K562 (cell line): Measurements from ENCODE around the gene GP1BB. TPM values are rescaled to one million over a fixed set of nuclear protein-coding genes. Genes with fewer than 3 reads are reported as not detected.

Experiments
- ATAC-seq: fragments of 200-7000 bp; cut with Tn5 transposase; 3 replicates; pipeline ENCODE4 v1.9.1; 2020; ENCODE audit warnings: moderate library complexity
- BruUV-seq: library from RNA; stranded (reverse); fragments of 400-500 nt; replicated peaks from 2 replicates; lab custom pipeline; 2021; lab: Mats Ljungman, UMichigan
- CTCF ChIA-PET: fragments of 300-600 bp; formaldehyde crosslinking; extraction: SDS; loops from one replicate; lab custom pipeline; 2021; ENCODE audit warnings: low intra/inter-chr PET ratio; lab: Yijun Ruan, JAX
- POLR2A ChIA-PET: fragments of 300-600, 350-650 bp; sonication (Branson Sonifier 250); formaldehyde crosslinking; extraction: SDS; loops from one replicate; lab custom pipeline; 2021; ENCODE audit warnings: antibody characterized with exemption, inconsistent platforms; lab: Yijun Ruan, JAX
- DNase-seq, 4 experiments: peaks; one replicate each; pipeline versions ENCODE4 v3.0.0 to v3.0.0-alpha.2; 2011 to 2018; ENCODE audit warnings: low spot score in 3 of 4, mixed read lengths in 3 of 4; ENCODE audit errors: extremely low read depth in 1 of 4
- FAIRE-seq: peaks from 2 replicates; lab custom pipeline; 2011; peaks lifted over from hg19 to GRCh38; lab: Jason Lieb, UNC
- H2AFZ ChIP-seq: 2 replicates; pipeline ENCODE4 v1.6.0; 2011; ENCODE audit warnings: low read depth, low read length, control low read depth, inconsistent platforms
- H3K27ac ChIP-seq: fragments of 200-600 bp; 3 replicates; pipeline ENCODE4 v1.8.0; 2011; ENCODE audit warnings: low read depth, mild to moderate bottlenecking, control low read depth, inconsistent platforms, low read length, moderate library complexity, mixed read lengths; ENCODE audit errors: extremely low read depth
- H3K27me3 ChIP-seq, 2 experiments: fragments of 300-600 bp in 1 of 2; 2 replicates in 1 of 2; 3 replicates in 1 of 2; pipeline versions ENCODE4 v1.6.0 to v1.8.0; 2011; ENCODE audit warnings: inconsistent platforms in 2 of 2, low read length in 2 of 2, mild to moderate bottlenecking in 1 of 2, mixed read lengths in 1 of 2, moderate library complexity in 1 of 2; ENCODE audit not compliant: control insufficient read depth in 2 of 2, insufficient read depth in 2 of 2
- H3K36me3 ChIP-seq: fragments of 300-600 bp; 3 replicates; pipeline ENCODE4 v1.8.0; 2011; ENCODE audit warnings: mild to moderate bottlenecking, low read length, inconsistent platforms; ENCODE audit not compliant: control insufficient read depth, insufficient read depth
- H3K4me1 ChIP-seq, 2 experiments: fragments of 200-600 bp in 1 of 2; replicated peaks in 1 of 2; 2 replicates in 1 of 2; 3 replicates in 1 of 2; pipeline versions ENCODE4 v1.5.1 to v1.8.0; 2011; ENCODE audit warnings: inconsistent platforms in 2 of 2, low read length in 2 of 2, mild to moderate bottlenecking in 1 of 2, mixed read lengths in 1 of 2, moderate library complexity in 1 of 2; ENCODE audit not compliant: control insufficient read depth in 2 of 2, insufficient read depth in 2 of 2
- H3K4me2 ChIP-seq: 2 replicates; pipeline ENCODE4 v1.6.1; 2011; ENCODE audit warnings: low read length, control low read depth, inconsistent platforms, mixed read lengths; ENCODE audit not compliant: insufficient read depth
- H3K4me3 ChIP-seq: fragments of 200-600 bp; sonication (generic), shearing (Covaris generic); 2 replicates; pipeline ENCODE4 v1.5.1; 2016; ENCODE audit warnings: control low read depth, inconsistent platforms
- H3K79me2 ChIP-seq: fragments of 200-600 bp; 3 replicates; pipeline ENCODE4 v1.8.0; 2011; ENCODE audit warnings: low read length, inconsistent platforms; ENCODE audit not compliant: control insufficient read depth, insufficient read depth
- H3K9ac ChIP-seq, 2 experiments: 2 replicates each; pipeline versions ENCODE4 v1.6.0 to v1.6.1; 2011; ENCODE audit warnings: low read depth in 2 of 2, low read length in 2 of 2, control low read depth in 1 of 2, inconsistent platforms in 1 of 2, mild to moderate bottlenecking in 1 of 2, mixed read lengths in 1 of 2; ENCODE audit not compliant: insufficient read depth in 1 of 2
- H3K9me1 ChIP-seq: one replicate; pipeline ENCODE4 v1.6.0; 2011; ENCODE audit warnings: inconsistent platforms, mild to moderate bottlenecking, low read length, moderate library complexity; ENCODE audit not compliant: control insufficient read depth, insufficient read depth
- H3K9me3 ChIP-seq: replicated peaks from 2 replicates; pipeline ENCODE4 v1.5.1; 2011; ENCODE audit warnings: low read depth, low read length, inconsistent platforms; ENCODE audit not compliant: control insufficient read depth, insufficient read depth
- H4K20me1 ChIP-seq: replicated peaks from 2 replicates; pipeline ENCODE4 v1.6.1; 2011; ENCODE audit warnings: low read length, inconsistent platforms, mixed read lengths; ENCODE audit not compliant: control insufficient read depth, insufficient read depth
- BHLHE40 ChIP-seq: IDR thresholded peaks from 2 replicates; pipeline ENCODE4 v1.6.1; 2011; ENCODE audit warnings: low read length, improper control_type of control experiment
- CEBPB ChIP-seq: fragments of 450-650 bp; IDR thresholded peaks from 2 replicates; pipeline ENCODE4 v1.6.1; 2016; ENCODE audit warnings: missing genetic modification characterization, missing compliant biosample characterization
- CHD2 ChIP-seq: IDR thresholded peaks from 2 replicates; pipeline ENCODE4 v1.6.1; 2011; ENCODE audit warnings: low read depth, low read length
- E2F1 ChIP-seq: sonication (generic); formaldehyde crosslinking; IDR thresholded peaks from 2 replicates; pipeline ENCODE4 v1.8.1; 2023; ENCODE audit warnings: mild to moderate bottlenecking, missing genetic modification reagents, moderate library complexity
- EGR1 ChIP-seq: fragments of 450-650 bp; conservative IDR thresholded peaks from 2 replicates; pipeline ENCODE4 v1.6.1; 2017; ENCODE audit warnings: mild to moderate bottlenecking
- EWSR1 ChIP-seq: fragments of 450-650 bp; IDR thresholded peaks from 2 replicates; pipeline ENCODE4 v1.6.1; 2018; ENCODE audit warnings: borderline replicate concordance, mild to moderate bottlenecking, low read depth, moderate library complexity; ENCODE audit not compliant: partially characterized antibody
- GATAD2A ChIP-seq: fragments of 450-650 bp; IDR thresholded peaks from 2 replicates; pipeline ENCODE4 v1.6.1; 2017
- MLX ChIP-seq, 2 experiments: fragments of 450-650 bp in 1 of 2; sonication (generic) in 1 of 2; formaldehyde crosslinking; conservative IDR thresholded peaks; 2 replicates each; pipeline versions ENCODE4 v1.4.0 to v1.8.1; 2020 to 2022; ENCODE audit warnings: mild to moderate bottlenecking in 1 of 2, missing genetic modification reagents in 1 of 2
- PHF20 ChIP-seq: fragments of 450-650 bp; IDR thresholded peaks from 2 replicates; pipeline ENCODE4 v1.6.1; 2018; ENCODE audit not compliant: partially characterized antibody
- PHF21A ChIP-seq: fragments of 450-650 bp; IDR thresholded peaks from 2 replicates; pipeline ENCODE4 v1.6.1; 2017; ENCODE audit warnings: low read depth, borderline replicate concordance
- SIN3A ChIP-seq, 2 experiments: fragments of 150-350 bp in 1 of 2; IDR thresholded peaks; 2 replicates each; pipeline ENCODE4 v1.6.1; 2011 to 2016; ENCODE audit warnings: borderline replicate concordance in 2 of 2, low read depth in 2 of 2, low read length in 2 of 2, mild to moderate bottlenecking in 2 of 2, moderate library complexity in 2 of 2; ENCODE audit not compliant: control insufficient read depth in 1 of 2
- SMARCA5 ChIP-seq: fragments of 450-650 bp; IDR thresholded peaks from 2 replicates; pipeline ENCODE4 v1.6.1; 2016
- SP2 ChIP-seq: IDR thresholded peaks from 2 replicates; pipeline ENCODE4 v1.6.1; 2011; ENCODE audit warnings: mild to moderate bottlenecking, low read depth, low read length, moderate library complexity; ENCODE audit not compliant: poor library complexity, severe bottlenecking; ENCODE audit errors: extremely low read depth
- YY1 ChIP-seq, 3 experiments: IDR thresholded peaks; 2 replicates each; pipeline ENCODE4 v1.6.1; 2011; ENCODE audit warnings: low read length in 2 of 3, mild to moderate bottlenecking in 2 of 3, moderate library complexity in 2 of 3, borderline replicate concordance in 1 of 3, control low read depth in 1 of 3, low read depth in 1 of 3; ENCODE audit not compliant: insufficient read depth in 3 of 3, insufficient replicate concordance in 2 of 3, control insufficient read depth in 1 of 3, insufficient read length in 1 of 3; ENCODE audit errors: extremely low read depth in 1 of 3
- ZKSCAN1 ChIP-seq: fragments of 150-350 bp; IDR thresholded peaks from 2 replicates; pipeline ENCODE4 v1.6.1; 2016; ENCODE audit warnings: low read depth, low read length
- ZNF280B ChIP-seq: fragments of 250-450 bp; sonication (Bioruptor Pico); IDR thresholded peaks from 2 replicates; pipeline ENCODE4 v1.5.1; 2021; ENCODE audit warnings: mild to moderate bottlenecking
- WGBS: fragments of 100-300 bp; shearing (Covaris generic); methylation state at CpG from one replicate; pipeline ENCODE4 v1.1.6; 2016; ENCODE audit warnings: low coverage, mixed read lengths; ENCODE audit not compliant: insufficient coverage; ENCODE audit errors: missing lambda C conversion rate; 5-methylcytosine and 5-hydroxymethylcytosine counted together
- in situ Hi-C: fragments of 300-500 bp; cut with MboI; formaldehyde crosslinking; loops from 4 replicates; pipeline ENCODE4 v1.15.0; 2018; ENCODE audit warnings: inconsistent platforms, mixed read lengths
- intact Hi-C: fragments of 100-400 bp; cut with micrococcal nuclease; formaldehyde crosslinking; loops from 2 replicates; pipeline ENCODE4 v1.14.2; 2022
- polyA plus RNA-seq, 8 experiments: library from polyadenylated mRNA; depleted of rRNA in 4 of 8; stranded (reverse) in 5 of 8; unstranded in 3 of 8; fragments of >200 nt; fragmentation: Nextera tagmentation in 2 of 8; fragmentation: Illumina TruSeq in 1 of 8; extraction: Ambion mirVana in 2 of 8; extraction: Trizol in 1 of 8; gene quantifications; 2 replicates each; pipeline versions ENCODE4 v1.2.1 to v1.2.3, GENCODE V29; 2011 to 2014; ENCODE audit warnings: inconsistent platforms in 1 of 8, missing spikeins in 1 of 8
- total RNA-seq, 7 experiments: library from RNA; depleted of rRNA in 6 of 7; stranded (reverse); fragments of >200 nt in 6 of 7; fragmentation: Illumina TruSeq in 2 of 7; extraction: Trizol in 2 of 7; gene quantifications; 2 replicates each; pipeline versions ENCODE4 v1.2.1 to v1.2.3, GENCODE V29; 2011 to 2021; ENCODE audit warnings: low replicate concordance in 1 of 7

The GP1BB gene
- total and polyA plus RNA-seq, 9 of the 15 experiments (the other 6 are each of a cell fraction or from before 2014, with no cell fraction given), result 0.69 to 162 (median 2.8) TPM

- peak within 1 kb of the TSS; percentile 39 to 90; a peak in 3 of 4 replicates for H3K9ac ChIP-seq
- ATAC-seq (peak; percentile 0), DNase-seq (peak; percentile 84 to 99 (median 96)), FAIRE-seq (no peak)
- peaks cover 32 to 78% of the 10 kb centered on the region in 2 experiments for H3K4me1 ChIP-seq
- H3K4me3 ChIP-seq, result peak within 1 kb of the TSS; percentile 50
- under 1% methylated on average over 69 of the region's 106 CpGs for WGBS
- peaks cover 3 to 24% of the 10 kb centered on the region in 2 experiments; a peak in 4 of 5 replicates for H3K27me3 ChIP-seq
- peaks cover 2% of the 10 kb centered on the region for H3K9me1 ChIP-seq
- CTCF ChIA-PET, result no interaction called here
- no TSS peak for BruUV-seq
- peak within 1 kb of the TSS; percentile 84 for H2AFZ ChIP-seq
- H3K9me3 ChIP-seq, result no peaks in the 10 kb centered on the region
- in situ Hi-C loops, result no loop called here
- H4K20me1 ChIP-seq, result peaks cover 10% of the 10 kb centered on the region; the same call in 1 of the 2 replicates
- H3K27ac ChIP-seq, result no peak within 1 kb of the TSS; the same call in 2 of the 3 replicates
- peaks cover 3% of the 10 kb centered on the region; the same call in 2 of the 3 replicates for H3K36me3 ChIP-seq
- POLR2A ChIA-PET, result interaction anchor here (0.9 to 1.3 kb wide), 4 partner anchors 9 to 42 kb away, joined by 3 read pairs; no protein-coding TSS in a partner anchor
- intact Hi-C loops, result loop anchor here (5.0 to 10.0 kb wide), 2 partner anchors 50 to 237 kb away; partner anchors contain the start of genes CDC45 and UFD1
- H3K4me2 ChIP-seq, result peak within 1 kb of the TSS; percentile 75
- peaks cover 16% of the 10 kb centered on the region for H3K79me2 ChIP-seq
- no peak for TF ChIP-seq ZNF280B (CRISPR knock-in tag)
- TF ChIP-seq GATAD2A, result peak; percentile 95
- TF ChIP-seq SP2, result peak; percentile 3
- peak; percentile 78 for TF ChIP-seq PHF20
- peak; percentile 56 for TF ChIP-seq CHD2
- TF ChIP-seq YY1 (IDR thresholded peaks at IDR 0.05; ENCODE audit: borderline replicate concordance in 1 of 3, control insufficient read depth in 1 of 3, extremely low read depth in 1 of 3, insufficient read depth in 3 of 3, insufficient read length in 1 of 3, insufficient replicate concordance in 2 of 3, low read depth in 1 of 3, low read length in 2 of 3), result peak in 1 of 3 experiments; percentile 24
- TF ChIP-seq SIN3A (IDR thresholded peaks at IDR 0.05; ENCODE audit: borderline replicate concordance in 2 of 2, control insufficient read depth in 1 of 2, low read depth in 2 of 2, low read length in 2 of 2), result peak in 1 of 2 experiments; percentile 61; a peak in 1 of 4 replicates
- TF ChIP-seq MLX (CRISPR knock-in tag; conservative IDR thresholded peaks at IDR 0.05), result peak in 1 of 2 experiments; percentile 81; a peak in 1 of 4 replicates
- TF ChIP-seq BHLHE40, result 0 out of 2 replicates have a peak, but pooled peaks have one; percentile 23
- TF ChIP-seq EGR1, result peak; percentile 92
- peak; percentile 33; the same call in 1 of the 2 replicates for TF ChIP-seq PHF21A
- 0 out of 2 replicates have a peak, but pooled peaks have one; percentile 42 for TF ChIP-seq E2F1 (CRISPR knock-in tag)
- no peak for TF ChIP-seq CEBPB (tag)
- peak; percentile 7; the same call in 1 of the 2 replicates for TF ChIP-seq ZKSCAN1
- peak; percentile 85; the same call in 1 of the 2 replicates for TF ChIP-seq SMARCA5
- TF ChIP-seq EWSR1, result no peak
Observed at GRCh38 chr22:19714312-19715187, 8.8 kb upstream of the GP1BB start, which contains the start of gene SEPTIN5. SEPTIN5 (plus strand) TSS chr22:19714503; CDS start chr22:19714589, 86 bp downstream.
